Right hindlimb (tissue), 1 donor: ENCODE results near the gene SARDH.
"Not testable (repeated sequence)": the region's sequence is repeated elsewhere in the genome, so short reads cannot be mapped to it uniquely, and the experiment has no call there.

Source experiments
- DNase-seq: peaks from one replicate; pipeline ENCODE4 v3.0.0-alpha.2; 2018

SARDH gene

GRCh38 chr9:133641861-133642595 is 96.1 kb downstream of the SARDH start:
- DNase-seq: no peak

GRCh38 chr9:133641396-133641655 is 96.8 kb downstream of the SARDH start:
- DNase-seq: no peak

- DNase-seq: no peak
These were observed 97.4 kb downstream of the SARDH start for GRCh38 chr9:133640580-133641395.

- no peak for DNase-seq
These were observed 98.0 kb downstream of the SARDH start for GRCh38 chr9:133640160-133640559.

GRCh38 chr9:133639613-133640012 is 98.5 kb downstream of the SARDH start:
- no peak for DNase-seq

- no peak for DNase-seq
These were observed 99.4 kb downstream of the SARDH start for GRCh38 chr9:133638711-133639110.

- DNase-seq: no peak
These were observed 100.1 kb downstream of the SARDH start for GRCh38 chr9:133638076-133638475.

- DNase-seq: no peak
These were observed 100.6 kb downstream of the SARDH start for GRCh38 chr9:133637451-133638055.

- DNase-seq: no peak
These were observed 101.2 kb downstream of the SARDH start for GRCh38 chr9:133636902-133637301.

GRCh38 chr9:133635533-133636531 is 102.3 kb downstream of the SARDH start, which contains the start of gene DBH:
Gene DBH (plus strand): TSS chr9:133636363. CDS start chr9:133636372, 9 bp downstream.
- DNase-seq: no peak

- DNase-seq: no peak
These were observed 103.1 kb downstream of the SARDH start for GRCh38 chr9:133635098-133635497.

- no peak for DNase-seq
These were observed 104.0 kb downstream of the SARDH start for GRCh38 chr9:133634081-133634691.

GRCh38 chr9:133633681-133634080 is 104.5 kb downstream of the SARDH start:
- no peak for DNase-seq

GRCh38 chr9:133632806-133633680 is 105.1 kb downstream of the SARDH start:
- no peak for DNase-seq

GRCh38 chr9:133631111-133631510 is 107.0 kb downstream of the SARDH start:
- no peak for DNase-seq

GRCh38 chr9:133629221-133630110 is 108.7 kb downstream of the SARDH start:
- DNase-seq: no peak

- DNase-seq: no peak
These were observed 109.4 kb downstream of the SARDH start for GRCh38 chr9:133628766-133629165.

- DNase-seq: no peak
These were observed 110.8 kb downstream of the SARDH start for GRCh38 chr9:133627341-133627740.

- DNase-seq: not testable (repeated sequence)
These were observed 112.1 kb downstream of the SARDH start for GRCh38 chr9:133626008-133626407.

GRCh38 chr9:133622555-133622954 is 115.6 kb downstream of the SARDH start:
- no peak for DNase-seq
